GM18867 (cell line): Measurements from ENCODE around the gene LIN9.

Experiments
- ATAC-seq: cut with Tn5 transposase; IDR thresholded peaks from one replicate; pipeline ENCODE4 v1.9.1; 2021; ENCODE audit warnings: mild to moderate bottlenecking, moderate library complexity; ENCODE audit not compliant: unreplicated experiment

LIN9 gene

GRCh38 chr1:226322986-226323385 is 14.0 kb upstream of the LIN9 start:
- ATAC-seq, result no peak

GRCh38 chr1:226320930-226321329 is 12.0 kb upstream of the LIN9 start:
- no peak for ATAC-seq

- no peak for ATAC-seq
Measured at GRCh38 chr1:226318471-226318870, 9.5 kb upstream of the LIN9 start.

- no peak for ATAC-seq
Measured at GRCh38 chr1:226314055-226314454, 5.1 kb upstream of the LIN9 start.

GRCh38 chr1:226312065-226312464 is 3.1 kb upstream of the LIN9 start:
- no peak for ATAC-seq

- ATAC-seq, result no peak
Measured at GRCh38 chr1:226311376-226311775, 2.4 kb upstream of the LIN9 start.

GRCh38 chr1:226310637-226311195 is 1.8 kb upstream of the LIN9 start:
- ATAC-seq, result no peak

- ATAC-seq, result no peak
Measured at GRCh38 chr1:226310245-226310540, 1.2 kb upstream of the LIN9 start.

GRCh38 chr1:226309398-226310244 is 657 bp upstream of the LIN9 start:
- ATAC-seq, result peak; percentile 8

GRCh38 chr1:226308166-226308722 is 720 bp downstream of the LIN9 start:
- peak; percentile 12 for ATAC-seq

- ATAC-seq, result no peak
Measured at GRCh38 chr1:226306425-226306824, 2.5 kb downstream of the LIN9 start.

GRCh38 chr1:226305184-226305583 is 3.8 kb downstream of the LIN9 start:
- no peak for ATAC-seq

GRCh38 chr1:226304291-226304955 is 4.5 kb downstream of the LIN9 start:
- no peak for ATAC-seq

GRCh38 chr1:226302731-226303130 is 6.2 kb downstream of the LIN9 start:
- peak; percentile 60 for ATAC-seq

GRCh38 chr1:226296911-226297310 is 12.1 kb downstream of the LIN9 start:
- no peak for ATAC-seq

- no peak for ATAC-seq
Measured at GRCh38 chr1:226293553-226293920, 15.4 kb downstream of the LIN9 start.

GRCh38 chr1:226292874-226293552 is 16.0 kb downstream of the LIN9 start:
- no peak for ATAC-seq

GRCh38 chr1:226287587-226287986 is 21.4 kb downstream of the LIN9 start:
- ATAC-seq, result no peak

- no peak for ATAC-seq
Measured at GRCh38 chr1:226281058-226281457, 27.9 kb downstream of the LIN9 start.

- ATAC-seq, result no peak
Measured at GRCh38 chr1:226279498-226279897, 29.5 kb downstream of the LIN9 start.

- no peak for ATAC-seq
Measured at GRCh38 chr1:226277897-226278296, 31.1 kb downstream of the LIN9 start.
